OCI-LY3 (cell line): ENCODE measurements around the gene VPS4B.

ENCODE experiments used
- EZH2phosphoT487 ChIP-seq: fragments of 200-600 bp; shearing (Covaris generic); IDR thresholded peaks from 2 replicates; pipeline ENCODE4 v1.6.1; 2018; ENCODE audit warnings: antibody characterized with exemption, mixed run types, low read depth
- TF ChIP-seq, protein P1 (sequence below): fragments of 200-600, 300-600 bp; sonication (generic); IDR thresholded peaks from 2 replicates; pipeline ENCODE4 v1.5.1; 2014; ENCODE audit warnings: antibody characterized with exemption, low read length, low read depth

DNA sequence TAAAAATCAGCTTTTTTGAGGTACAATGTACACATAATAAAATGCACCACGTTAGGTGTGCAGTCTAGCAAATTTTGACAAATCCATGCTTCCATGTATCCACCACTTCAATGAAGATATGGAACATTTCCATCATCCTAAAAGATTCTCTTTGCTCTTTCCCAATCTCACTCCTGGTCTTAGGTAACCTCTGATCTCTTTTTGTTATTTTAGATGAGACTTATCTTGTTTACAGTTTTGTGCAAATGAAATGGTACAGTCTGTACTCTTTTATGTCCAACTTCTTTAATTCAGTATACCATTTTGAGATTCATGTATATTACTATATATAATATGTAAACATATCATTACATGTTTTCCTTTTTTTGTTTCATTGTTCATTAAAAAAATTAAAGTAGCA lies 38.1 kb upstream of the VPS4B start:
- TF ChIP-seq, protein P1, sequence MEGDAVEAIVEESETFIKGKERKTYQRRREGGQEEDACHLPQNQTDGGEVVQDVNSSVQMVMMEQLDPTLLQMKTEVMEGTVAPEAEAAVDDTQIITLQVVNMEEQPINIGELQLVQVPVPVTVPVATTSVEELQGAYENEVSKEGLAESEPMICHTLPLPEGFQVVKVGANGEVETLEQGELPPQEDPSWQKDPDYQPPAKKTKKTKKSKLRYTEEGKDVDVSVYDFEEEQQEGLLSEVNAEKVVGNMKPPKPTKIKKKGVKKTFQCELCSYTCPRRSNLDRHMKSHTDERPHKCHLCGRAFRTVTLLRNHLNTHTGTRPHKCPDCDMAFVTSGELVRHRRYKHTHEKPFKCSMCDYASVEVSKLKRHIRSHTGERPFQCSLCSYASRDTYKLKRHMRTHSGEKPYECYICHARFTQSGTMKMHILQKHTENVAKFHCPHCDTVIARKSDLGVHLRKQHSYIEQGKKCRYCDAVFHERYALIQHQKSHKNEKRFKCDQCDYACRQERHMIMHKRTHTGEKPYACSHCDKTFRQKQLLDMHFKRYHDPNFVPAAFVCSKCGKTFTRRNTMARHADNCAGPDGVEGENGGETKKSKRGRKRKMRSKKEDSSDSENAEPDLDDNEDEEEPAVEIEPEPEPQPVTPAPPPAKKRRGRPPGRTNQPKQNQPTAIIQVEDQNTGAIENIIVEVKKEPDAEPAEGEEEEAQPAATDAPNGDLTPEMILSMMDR: no peak
- no peak for TF ChIP-seq EZH2phosphoT487
